Measurements from ENCODE around the gene CREG1. TPM values are rescaled to one million over a fixed set of nuclear protein-coding genes. Genes with fewer than 3 reads are reported as not detected.

Gene CREG1
- total RNA-seq, 3 donors from 2014 or later: 47.8 to 70.6 (median 58.7) TPM

DNA sequence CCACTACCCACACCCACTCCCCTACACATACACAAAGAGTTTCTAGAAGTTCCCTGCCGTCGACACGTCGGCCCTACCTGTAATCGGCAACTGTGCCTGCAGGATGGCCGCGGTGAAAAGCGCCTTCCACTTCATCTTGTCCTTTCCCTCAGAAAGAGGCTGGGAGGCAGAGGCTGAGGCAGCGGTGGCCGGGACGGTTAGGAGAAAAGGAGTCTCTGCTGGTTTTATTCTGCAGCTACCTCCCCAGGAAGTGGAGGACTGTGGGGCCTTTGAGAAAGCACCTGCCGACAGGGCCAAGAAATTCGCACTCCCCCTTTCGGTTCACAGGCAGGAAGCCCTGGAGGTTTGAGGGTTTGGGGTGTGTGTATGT, 35.2 kb downstream of the CREG1 start, which contains the start of gene CD247:
CD247 (minus strand) TSS at position 199 of the 370 bp plus-strand sequence; CDS start at position 135, 64 bp downstream.
- intact Hi-C loops (cut with DNase I, micrococcal nuclease): no loop called here
- no peak within 1 kb of the TSS for H3K4me3 ChIP-seq
- no peaks in the 10 kb centered on the region for H3K9me3 ChIP-seq
- H3K4me1 ChIP-seq (ENCODE audit: low read depth): no peaks in the 10 kb centered on the region
- ATAC-seq (peak; percentile 80), DNase-seq (peak; percentile 34 to 65 (median 37))
- no peaks in the 10 kb centered on the region for H3K36me3 ChIP-seq (ENCODE audit: low read depth)
- TF ChIP-seq, protein P1, sequence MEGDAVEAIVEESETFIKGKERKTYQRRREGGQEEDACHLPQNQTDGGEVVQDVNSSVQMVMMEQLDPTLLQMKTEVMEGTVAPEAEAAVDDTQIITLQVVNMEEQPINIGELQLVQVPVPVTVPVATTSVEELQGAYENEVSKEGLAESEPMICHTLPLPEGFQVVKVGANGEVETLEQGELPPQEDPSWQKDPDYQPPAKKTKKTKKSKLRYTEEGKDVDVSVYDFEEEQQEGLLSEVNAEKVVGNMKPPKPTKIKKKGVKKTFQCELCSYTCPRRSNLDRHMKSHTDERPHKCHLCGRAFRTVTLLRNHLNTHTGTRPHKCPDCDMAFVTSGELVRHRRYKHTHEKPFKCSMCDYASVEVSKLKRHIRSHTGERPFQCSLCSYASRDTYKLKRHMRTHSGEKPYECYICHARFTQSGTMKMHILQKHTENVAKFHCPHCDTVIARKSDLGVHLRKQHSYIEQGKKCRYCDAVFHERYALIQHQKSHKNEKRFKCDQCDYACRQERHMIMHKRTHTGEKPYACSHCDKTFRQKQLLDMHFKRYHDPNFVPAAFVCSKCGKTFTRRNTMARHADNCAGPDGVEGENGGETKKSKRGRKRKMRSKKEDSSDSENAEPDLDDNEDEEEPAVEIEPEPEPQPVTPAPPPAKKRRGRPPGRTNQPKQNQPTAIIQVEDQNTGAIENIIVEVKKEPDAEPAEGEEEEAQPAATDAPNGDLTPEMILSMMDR (IDR thresholded peaks at IDR 0.05): no peak

DNA sequence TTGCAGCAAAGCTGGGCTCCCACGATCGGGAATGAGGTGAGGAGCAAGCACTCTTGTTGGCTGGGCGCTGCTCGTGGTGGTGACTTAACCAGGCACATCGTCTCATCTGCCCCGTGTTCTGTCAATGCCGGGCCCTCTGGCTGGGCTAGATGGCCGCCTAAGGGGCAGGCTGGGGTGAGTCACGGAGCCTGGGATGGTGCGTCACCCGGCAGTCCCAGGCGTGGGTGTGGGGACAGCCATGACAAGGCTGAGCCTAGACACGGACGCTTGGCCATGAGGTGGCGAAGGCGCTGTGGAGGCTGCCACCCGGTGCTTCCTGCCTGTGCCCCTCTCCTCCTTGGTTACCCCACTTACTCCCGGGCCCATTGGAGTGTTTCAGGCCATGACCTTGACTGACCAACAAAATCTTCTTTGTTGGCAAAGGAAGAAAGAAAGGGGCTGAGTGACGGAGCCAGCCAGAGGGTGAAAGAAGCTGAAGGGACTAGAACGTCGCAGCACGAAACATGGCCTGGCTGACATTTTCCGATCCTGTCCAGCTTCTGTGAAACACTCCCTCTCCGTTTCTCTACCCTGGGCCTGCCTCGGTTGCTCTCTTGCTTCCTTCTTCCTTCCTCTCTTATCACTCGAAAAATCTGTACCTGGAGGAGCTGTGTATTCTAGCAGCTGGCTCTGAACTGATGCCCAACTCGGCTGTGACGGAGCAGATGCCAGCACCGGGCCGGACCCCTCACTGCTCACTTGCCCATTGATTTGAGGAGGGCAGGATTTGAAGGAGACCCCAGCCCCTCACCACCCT, 35.8 kb downstream of the CREG1 start:
- TF ChIP-seq, protein P1 (IDR thresholded peaks at IDR 0.05): no peak
- H3K4me1 ChIP-seq (ENCODE audit: low read depth): no peaks in the 10 kb centered on the region
- H3K9me3 ChIP-seq: no peaks in the 10 kb centered on the region
- DNase-seq (peak in 2 of 3 donors; percentile 40 to 63), ATAC-seq (peak; percentile 75)
- H3K36me3 ChIP-seq (ENCODE audit: low read depth): no peaks in the 10 kb centered on the region
- H3K4me3 ChIP-seq: no peak overlapping the region
- intact Hi-C loops (cut with DNase I, micrococcal nuclease): no loop called here

DNA sequence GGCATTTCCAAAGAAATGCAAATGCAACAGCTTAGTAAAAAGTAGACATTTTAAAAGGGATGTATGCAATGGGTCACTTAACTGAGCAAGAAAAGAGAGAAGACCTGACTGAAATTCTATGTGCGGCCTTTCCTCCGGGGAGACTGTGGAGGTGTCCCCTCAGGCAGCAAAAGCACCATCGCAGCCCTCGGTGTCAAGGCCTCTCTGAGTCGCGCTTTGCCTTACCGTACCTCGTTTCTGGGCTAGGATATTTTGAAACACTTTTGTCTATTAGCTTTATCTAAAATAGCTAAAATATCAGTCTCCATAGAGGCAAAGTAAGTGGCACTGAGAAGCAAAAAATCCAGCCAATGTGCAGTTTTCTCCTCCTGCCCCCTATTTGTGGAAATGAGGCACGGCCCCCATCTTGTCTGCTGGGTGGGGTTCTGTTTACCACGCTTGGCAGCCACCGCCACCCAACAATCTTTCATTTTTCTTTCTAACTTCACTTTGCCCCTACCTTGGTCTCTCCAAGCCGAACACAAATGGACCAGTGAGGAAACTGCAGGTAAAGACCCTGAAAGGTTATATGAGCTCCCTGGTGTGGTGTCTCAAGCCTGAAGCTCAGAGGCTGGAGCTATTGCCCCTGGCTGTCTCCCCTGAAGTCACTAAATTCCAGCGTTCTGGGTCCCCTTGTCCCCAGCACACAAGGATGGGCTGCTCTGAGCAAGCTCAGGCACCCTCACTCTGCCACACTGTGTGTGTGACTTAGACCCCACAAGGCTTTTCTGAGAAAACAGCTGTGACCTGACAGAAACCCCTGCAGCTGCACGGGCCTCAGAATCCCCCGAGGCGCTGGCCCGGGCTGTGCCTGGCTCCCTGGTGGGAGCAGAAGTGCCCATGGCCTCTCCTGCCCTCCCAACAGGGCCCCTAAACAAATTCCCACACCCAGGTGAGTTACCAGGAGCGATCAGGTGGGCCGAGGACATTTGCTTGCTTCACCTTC, 36.9 kb downstream of the CREG1 start:
- no peaks in the 10 kb centered on the region for H3K4me1 ChIP-seq (ENCODE audit: low read depth)
- DNase-seq: no peak
- TF ChIP-seq, protein P1 (IDR thresholded peaks at IDR 0.05): no peak
- H3K9me3 ChIP-seq: no peaks in the 10 kb centered on the region
- H3K4me3 ChIP-seq: no peak overlapping the region
- H3K36me3 ChIP-seq (ENCODE audit: low read depth): no peaks in the 10 kb centered on the region
- intact Hi-C loops (cut with DNase I, micrococcal nuclease): no loop called here
- ATAC-seq: peak; percentile 16

DNA sequence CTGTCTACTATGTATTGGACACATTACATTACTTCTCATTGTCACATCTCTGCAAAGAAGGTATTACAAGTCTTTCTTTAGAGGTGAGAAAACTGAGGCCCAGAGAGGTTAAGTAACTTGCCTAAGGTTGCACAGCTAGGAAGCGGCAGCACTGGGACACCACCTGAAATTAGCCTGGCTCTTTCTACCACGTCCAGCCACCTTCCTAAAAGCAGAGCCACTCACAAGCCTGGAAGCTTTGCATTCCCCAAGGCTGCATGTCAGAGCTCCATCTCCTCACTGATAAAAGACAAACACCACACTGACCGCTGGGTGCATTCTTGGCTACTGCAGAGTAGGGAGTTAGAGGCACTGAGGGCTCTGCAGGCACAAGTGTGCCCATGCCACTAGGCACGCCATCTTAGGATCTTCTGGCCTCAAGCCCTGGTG, 37.7 kb downstream of the CREG1 start:
- TF ChIP-seq, protein P1 (IDR thresholded peaks at IDR 0.05): no peak
- no peaks in the 10 kb centered on the region for H3K4me1 ChIP-seq (ENCODE audit: low read depth)
- DNase-seq (no peak), ATAC-seq (no peak)
- intact Hi-C loops (cut with DNase I, micrococcal nuclease): no loop called here
- H3K9me3 ChIP-seq: no peaks in the 10 kb centered on the region
- H3K36me3 ChIP-seq (ENCODE audit: low read depth): no peaks in the 10 kb centered on the region
- H3K4me3 ChIP-seq: no peak overlapping the region

DNA sequence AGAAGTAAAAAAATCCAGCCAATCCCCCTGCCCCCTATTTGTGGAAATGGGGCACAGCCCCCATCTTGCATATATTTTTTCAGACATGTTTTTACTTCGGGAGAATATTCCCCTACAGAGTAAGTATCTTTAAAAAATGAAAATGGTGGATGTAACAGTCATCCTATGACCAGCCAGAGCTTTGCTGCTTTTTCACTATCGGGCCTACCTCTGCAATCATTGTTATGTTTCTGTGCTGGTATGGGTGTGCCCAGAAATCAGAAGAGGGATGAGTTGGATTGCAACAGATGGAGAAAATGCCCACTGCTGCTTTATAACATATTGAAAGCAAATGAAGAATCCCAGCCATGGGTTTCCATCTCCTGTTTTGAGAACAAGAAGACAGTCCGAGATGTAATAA, 38.1 kb downstream of the CREG1 start:
- TF ChIP-seq, protein P1 (IDR thresholded peaks at IDR 0.05): no peak
- H3K4me3 ChIP-seq: no peak overlapping the region
- H3K4me1 ChIP-seq (ENCODE audit: low read depth): no peaks in the 10 kb centered on the region
- DNase-seq (no peak), ATAC-seq (no peak)
- H3K36me3 ChIP-seq (ENCODE audit: low read depth): no peaks in the 10 kb centered on the region
- H3K9me3 ChIP-seq: no peaks in the 10 kb centered on the region
- intact Hi-C loops (cut with DNase I, micrococcal nuclease): no loop called here

Measured in mucosa of descending colon (tissue), 3 donors.